ENCODE data around the gene LOXL1.

DNA sequence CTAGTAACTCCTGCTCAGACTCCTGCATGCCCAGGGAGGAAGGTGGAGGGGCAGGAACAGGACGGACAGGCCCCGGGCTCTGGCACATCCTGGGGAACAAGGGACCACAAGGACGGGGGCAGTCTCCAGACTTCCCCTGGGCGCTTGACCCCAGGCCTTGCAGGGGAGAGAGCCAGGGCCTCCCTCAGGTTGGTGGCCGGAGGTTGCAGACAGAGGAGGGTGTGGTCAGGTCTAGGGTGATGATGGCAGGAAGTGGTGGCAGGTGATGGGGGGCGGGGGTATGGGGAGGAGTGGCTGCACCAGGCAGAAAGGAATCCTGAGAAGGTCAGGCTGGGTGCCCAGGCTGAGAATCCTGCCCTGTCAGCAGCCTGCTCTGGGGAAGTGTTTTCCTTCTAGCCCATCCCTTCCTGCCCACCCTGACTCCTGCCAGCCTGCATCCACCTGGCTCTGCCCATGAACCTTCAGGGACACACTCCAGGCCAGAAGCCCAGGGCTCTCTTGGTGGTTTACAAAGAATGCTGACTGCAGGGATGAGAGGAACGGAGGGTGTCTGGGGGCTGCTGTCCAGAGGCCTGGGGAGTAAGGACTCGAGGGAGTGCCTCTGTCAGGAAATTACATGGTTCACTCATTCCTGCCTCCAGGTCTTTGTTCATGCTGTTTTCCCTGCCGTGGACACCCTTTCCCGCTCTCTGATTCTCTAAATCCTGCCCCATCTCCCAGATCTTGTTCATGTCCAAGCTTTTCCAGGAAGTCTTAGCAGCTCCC is 15.8 kb downstream of the LOXL1 start:
- TF ChIP-seq CTCF (optimal IDR thresholded peaks at IDR 0.05 in 1 of 3, IDR thresholded peaks at IDR 0.05 in 1 of 3, conservative IDR thresholded peaks at IDR 0.05 in 1 of 3; ENCODE audit: extremely low read depth in 1 of 3, insufficient read depth in 2 of 3, low read length in 3 of 3): no peak
- no peak for TF ChIP-seq EZH2 (IDR thresholded peaks at IDR 0.05; ENCODE audit: low read length)

Data from keratinocyte (primary cell).